ENCODE results near the gene FN3K.

Gene FN3K

DNA sequence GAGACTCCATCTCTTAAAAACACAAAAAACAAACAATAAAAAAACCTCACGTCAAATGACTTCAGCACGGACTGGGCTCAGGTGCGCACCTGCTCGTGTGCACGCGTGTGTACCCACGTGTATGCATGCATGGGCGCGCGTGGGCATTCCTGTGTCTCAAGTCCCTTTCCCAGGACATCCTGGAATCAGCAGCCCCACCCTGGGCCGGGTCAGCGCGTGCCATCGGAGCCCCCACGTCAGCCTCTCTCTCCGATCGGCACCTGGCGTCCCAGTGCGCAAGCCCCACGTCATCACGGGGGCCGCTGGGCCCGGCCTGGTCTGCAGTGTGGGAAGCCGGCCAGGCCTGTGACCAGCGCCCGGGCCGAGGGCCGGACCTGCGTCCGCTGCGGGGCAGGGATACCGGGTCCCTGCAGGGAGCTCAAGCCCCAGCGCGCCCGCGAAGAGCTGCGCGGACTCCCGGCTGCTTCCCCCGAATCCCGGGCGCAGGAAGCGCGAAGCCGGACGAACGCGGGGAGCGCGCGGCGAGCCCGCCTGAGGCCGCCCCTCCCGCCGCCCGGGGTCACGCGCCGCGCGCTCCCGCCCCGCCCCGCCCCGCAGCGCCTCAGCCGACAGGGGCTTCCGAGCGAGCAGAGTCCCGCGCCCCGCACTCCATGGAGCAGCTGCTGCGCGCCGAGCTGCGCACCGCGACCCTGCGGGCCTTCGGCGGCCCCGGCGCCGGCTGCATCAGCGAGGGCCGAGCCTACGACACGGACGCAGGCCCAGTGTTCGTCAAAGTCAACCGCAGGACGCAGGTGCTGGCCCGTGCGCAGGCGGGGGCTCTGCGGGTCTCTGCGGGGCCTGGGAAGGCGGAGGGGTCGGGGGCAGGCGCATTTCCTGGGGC lies at the start of gene FN3K:
TSS of gene FN3K (plus strand) at position 629 of the 880 bp plus-strand sequence. CDS start at position 651, 22 bp downstream.
- TF ChIP-seq GATA2 (IDR thresholded peaks at IDR 0.05; ENCODE audit: low read depth, low read length) (no peak), GATA3 (IDR thresholded peaks at IDR 0.05; ENCODE audit: low read depth, low read length) (no peak)

- TF ChIP-seq GATA3 (IDR thresholded peaks at IDR 0.05; ENCODE audit: low read depth, low read length) (no peak), GATA2 (IDR thresholded peaks at IDR 0.05; ENCODE audit: low read depth, low read length) (no peak)
Observed at GRCh38 chr17:82686366-82687324, 48.8 kb upstream of the FN3K start.

GRCh38 chr17:82687375-82687861 lies 48.0 kb upstream of the FN3K start:
- no peak for TF ChIP-seq GATA3 (IDR thresholded peaks at IDR 0.05; ENCODE audit: low read depth, low read length)
- no peak for TF ChIP-seq GATA2 (IDR thresholded peaks at IDR 0.05; ENCODE audit: low read depth, low read length)

DNA sequence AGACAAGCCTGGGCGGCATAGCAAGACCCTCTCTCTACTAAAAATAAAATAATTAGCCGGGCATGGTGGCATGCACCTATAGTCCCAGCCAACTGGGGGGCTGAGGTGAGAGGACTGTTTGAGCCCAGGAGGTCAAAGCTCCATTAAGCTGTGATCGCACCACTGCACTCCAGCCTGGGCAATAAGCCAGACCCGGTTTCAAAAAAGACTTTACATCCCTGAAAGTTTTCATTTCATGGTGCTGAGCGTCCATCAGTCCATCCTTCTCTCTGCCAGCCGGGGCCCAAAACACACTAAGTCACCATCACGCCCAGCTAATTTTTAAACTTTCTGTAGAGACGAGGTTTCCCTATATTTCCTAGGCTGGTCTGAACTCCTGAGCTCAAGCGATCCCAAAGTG lies 47.5 kb upstream of the FN3K start:
- no peak for TF ChIP-seq GATA3 (IDR thresholded peaks at IDR 0.05; ENCODE audit: low read depth, low read length)
- TF ChIP-seq GATA2 (IDR thresholded peaks at IDR 0.05; ENCODE audit: low read depth, low read length) = no peak

DNA sequence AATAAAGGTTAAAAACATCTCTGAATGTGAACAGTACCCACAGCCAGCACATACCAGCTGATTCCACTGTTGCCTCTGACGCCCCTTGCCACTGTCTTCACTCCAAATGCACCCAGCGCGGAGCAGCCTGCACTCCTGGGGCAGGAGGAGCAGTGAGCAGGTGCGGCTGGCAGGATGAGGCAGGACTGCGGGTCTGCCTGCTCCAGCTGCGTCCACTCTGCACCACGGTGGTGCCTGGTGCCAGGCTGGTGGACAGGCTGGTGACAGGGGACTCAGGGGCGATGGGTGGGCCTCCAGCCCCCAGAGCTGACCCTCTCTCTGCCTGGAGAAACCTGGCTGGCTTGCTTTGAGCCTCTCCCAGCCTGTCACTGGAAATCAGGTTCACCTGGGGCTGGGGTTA lies 46.3 kb upstream of the FN3K start:
- TF ChIP-seq GATA3 (IDR thresholded peaks at IDR 0.05; ENCODE audit: low read depth, low read length) (no peak), GATA2 (IDR thresholded peaks at IDR 0.05; ENCODE audit: low read depth, low read length) (no peak)

- TF ChIP-seq GATA2 (IDR thresholded peaks at IDR 0.05; ENCODE audit: low read depth, low read length) = no peak
- TF ChIP-seq GATA3 (IDR thresholded peaks at IDR 0.05; ENCODE audit: low read depth, low read length) = no peak
Observed at GRCh38 chr17:82690786-82691489, 44.5 kb upstream of the FN3K start.

GRCh38 chr17:82691714-82692113 lies 43.7 kb upstream of the FN3K start:
- no peak for TF ChIP-seq GATA3 (IDR thresholded peaks at IDR 0.05; ENCODE audit: low read depth, low read length)
- TF ChIP-seq GATA2 (IDR thresholded peaks at IDR 0.05; ENCODE audit: low read depth, low read length) = no peak

- no peak for TF ChIP-seq GATA3 (IDR thresholded peaks at IDR 0.05; ENCODE audit: low read depth, low read length)
- TF ChIP-seq GATA2 (IDR thresholded peaks at IDR 0.05; ENCODE audit: low read depth, low read length) = no peak
Observed at GRCh38 chr17:82692268-82692667, 43.1 kb upstream of the FN3K start.

DNA sequence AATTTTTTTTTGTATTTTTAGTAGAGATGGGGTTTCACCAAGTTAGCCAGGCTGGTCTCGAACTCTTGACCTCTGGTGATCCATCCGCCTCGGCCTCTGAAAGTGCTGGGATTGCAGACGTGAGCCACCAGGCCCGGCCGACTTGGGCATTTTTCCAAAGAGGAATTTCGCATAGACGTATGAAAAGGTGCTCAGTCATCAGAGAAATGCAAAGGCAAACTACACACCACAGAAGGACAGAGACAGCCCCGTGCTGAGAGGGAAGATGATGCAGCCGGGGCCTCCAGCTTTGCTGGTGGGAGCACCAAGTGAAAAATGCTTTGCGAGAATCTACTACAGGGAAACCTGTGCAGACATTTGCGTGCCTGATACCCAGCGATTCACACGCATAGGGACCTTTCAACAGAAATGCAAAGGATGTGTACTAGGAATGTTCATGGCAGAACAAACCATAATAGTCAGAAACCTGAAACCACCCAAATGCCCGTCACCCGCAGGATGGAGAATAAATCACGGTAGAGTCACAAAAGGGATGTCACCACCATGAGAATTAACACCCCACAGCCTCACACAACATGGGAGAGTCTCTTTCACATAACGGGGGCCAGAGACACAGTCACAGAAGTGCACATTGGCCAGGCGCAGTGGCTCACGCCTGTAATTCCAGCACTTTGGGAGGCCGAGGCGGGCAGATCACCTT lies 42.1 kb upstream of the FN3K start:
- TF ChIP-seq GATA2 (IDR thresholded peaks at IDR 0.05; ENCODE audit: low read depth, low read length) (no peak), GATA3 (IDR thresholded peaks at IDR 0.05; ENCODE audit: low read depth, low read length) (no peak)

- TF ChIP-seq GATA2 (IDR thresholded peaks at IDR 0.05; ENCODE audit: low read depth, low read length) = no peak
- TF ChIP-seq GATA3 (IDR thresholded peaks at IDR 0.05; ENCODE audit: low read depth, low read length) = no peak
Observed at GRCh38 chr17:82694647-82695046, 40.8 kb upstream of the FN3K start.

DNA sequence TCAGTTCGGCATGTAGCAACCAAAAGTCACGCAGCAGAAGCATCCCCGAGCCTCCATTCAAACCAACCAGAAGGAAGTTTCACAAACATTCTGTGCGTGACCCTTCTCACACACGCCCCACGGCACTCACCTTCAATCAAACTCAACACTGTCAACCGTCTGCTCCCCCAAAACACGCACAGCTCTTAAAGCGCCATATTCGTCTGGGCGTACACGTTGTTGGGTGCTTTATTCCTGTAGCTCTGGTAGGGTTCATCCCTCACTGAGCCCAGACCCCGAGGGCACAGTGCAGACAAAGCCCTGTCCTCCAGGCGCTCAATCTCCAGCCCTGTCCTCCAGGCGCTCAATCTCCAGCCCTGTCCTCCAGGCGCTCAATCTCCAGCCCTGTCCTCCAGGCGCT lies 39.2 kb upstream of the FN3K start:
- TF ChIP-seq GATA2 (IDR thresholded peaks at IDR 0.05; ENCODE audit: low read depth, low read length) (no peak), GATA3 (IDR thresholded peaks at IDR 0.05; ENCODE audit: low read depth, low read length) (no peak)

GRCh38 chr17:82696916-82697807 lies 38.3 kb upstream of the FN3K start:
- TF ChIP-seq GATA3 (IDR thresholded peaks at IDR 0.05; ENCODE audit: low read depth, low read length) (no peak), GATA2 (IDR thresholded peaks at IDR 0.05; ENCODE audit: low read depth, low read length) (no peak)
